ENCODE measurements around the gene CDKN2AIP. TPM values are rescaled to one million over a fixed set of nuclear protein-coding genes. Genes with fewer than 3 reads are reported as not detected.

The CDKN2AIP gene
- total and polyA plus RNA-seq, 9 donors, result 14.2 to 28.8 (median 19.2) TPM

- no peaks in the 10 kb centered on the region for H3K36me3 ChIP-seq
- H3K9me3 ChIP-seq, result no peaks in the 10 kb centered on the region
- intact Hi-C loops (cut with DNase I), result no loop called here
- no peak for DNase-seq
- 82 to 94% (median 93%) methylated on average over 3 of the region's 3 CpGs for WGBS, 3 donors
- H3K27ac ChIP-seq, result no peak overlapping the region
- no peaks in the 10 kb centered on the region for H3K27me3 ChIP-seq
- no peaks in the 10 kb centered on the region for H3K4me1 ChIP-seq (ENCODE audit: insufficient read depth)
- H3K4me3 ChIP-seq, result no peak overlapping the region
- no peak for TF ChIP-seq EP300 (IDR thresholded peaks at IDR 0.05)
- no peak for TF ChIP-seq CTCF (IDR thresholded peaks at IDR 0.05)
- no peak for TF ChIP-seq POLR2A (IDR thresholded peaks at IDR 0.05)
Observed at GRCh38 chr4:183493246-183493645, 48.8 kb downstream of the CDKN2AIP start.

GRCh38 chr4:183495184-183495583, 50.7 kb downstream of the CDKN2AIP start:
- Histone ChIP-seq H3K27me3 (no peaks in the 10 kb centered on the region), H3K4me3 (no peak overlapping the region), H3K4me1 (ENCODE audit: insufficient read depth) (no peaks in the 10 kb centered on the region), H3K36me3 (no peaks in the 10 kb centered on the region), H3K9me3 (no peaks in the 10 kb centered on the region), H3K27ac (no peak overlapping the region)
- no peak for TF ChIP-seq CTCF (IDR thresholded peaks at IDR 0.05)
- no peak for TF ChIP-seq POLR2A (IDR thresholded peaks at IDR 0.05)
- no peak for TF ChIP-seq EP300 (IDR thresholded peaks at IDR 0.05)
- DNase-seq, result no peak
- intact Hi-C loops (cut with DNase I), result no loop called here
- 57 to 69% (median 67%) methylated on average over 3 of the region's 3 CpGs for WGBS, 3 donors

Other genes with a start within 250 kb of the CDKN2AIP start
- gene CLDN22, start 124.4 kb upstream of the CDKN2AIP start, total RNA-seq, result under 1 TPM in 1 of 7 donors, not detected in 6; 0.11 TPM
- under 1 TPM in 1 of 2 donors, not detected in 1; 0.08 TPM for gene CLDN22, start 124.4 kb upstream of the CDKN2AIP start, polyA plus RNA-seq
- gene CLDN24, start 122.2 kb upstream of the CDKN2AIP start, total RNA-seq, result not detected
- gene CLDN24, start 122.2 kb upstream of the CDKN2AIP start, polyA plus RNA-seq, result not detected
- 10 to 100 TPM; 19.3 to 47.5 (median 28.7) TPM for gene ING2, start 60.4 kb downstream of the CDKN2AIP start, total RNA-seq
- 10 to 100 TPM; 38.6 to 47.3 TPM for gene ING2, start 60.4 kb downstream of the CDKN2AIP start, polyA plus RNA-seq
- 10 to 100 TPM; 29.0 to 63.5 (median 37.8) TPM for gene RWDD4, start 214.5 kb downstream of the CDKN2AIP start, total RNA-seq
- 10 to 100 TPM; 30.5 to 40.3 TPM for gene RWDD4, start 214.5 kb downstream of the CDKN2AIP start, polyA plus RNA-seq
- gene TRAPPC11, start 214.7 kb downstream of the CDKN2AIP start, total RNA-seq, result 10 to 100 TPM; 29.7 to 52.7 (median 43.9) TPM
- gene TRAPPC11, start 214.7 kb downstream of the CDKN2AIP start, polyA plus RNA-seq, result 10 to 100 TPM; 21.2 to 32.3 TPM